ENCODE data around the gene AKR1B15.
A peak's percentile ranks its signal among the peaks of the same experiment; 100 is the strongest.

Gene AKR1B15

GRCh38 chr7:134593530-134594392 lies 44.9 kb downstream of the AKR1B15 start:
- ATAC-seq (replicated peaks), result no peak
- no peaks in the 10 kb centered on the region for H3K4me1 Mint-ChIP-seq (ENCODE audit: low read depth in 2 of 2)
- H3K4me3 Mint-ChIP-seq, result no peak overlapping the region

DNA sequence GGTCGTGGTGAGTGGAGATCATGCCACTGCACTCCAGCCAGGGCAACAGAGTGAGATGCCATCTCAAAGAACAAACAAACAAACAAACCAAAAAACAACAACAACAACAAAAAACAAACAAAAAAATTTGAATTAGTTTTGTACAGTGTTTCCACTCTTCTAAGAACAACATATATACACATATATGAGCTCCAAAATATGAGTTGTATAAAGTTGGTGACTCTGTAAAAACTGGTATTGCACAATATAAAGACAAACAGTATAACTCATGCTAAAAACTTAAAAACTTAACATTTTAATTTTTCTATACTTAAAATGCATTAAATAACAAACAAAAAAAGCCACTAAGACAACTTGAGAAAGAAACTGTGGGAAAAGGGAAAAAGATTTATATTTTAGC lies 46.0 kb downstream of the AKR1B15 start:
- no peak for ATAC-seq (replicated peaks)

More at GRCh38 chr7:134593530-134594392, 44.9 kb downstream of the AKR1B15 start:
- H3K27ac Mint-ChIP-seq, result no peak overlapping the region
- H3K36me3 Mint-ChIP-seq (ENCODE audit: insufficient read depth), result no peaks in the 10 kb centered on the region
- H3K27me3 Mint-ChIP-seq, result peaks cover 30 to 48% of the 10 kb centered on the region in 2 donors
- DNase-seq, result no peak
- H3K9me3 Mint-ChIP-seq, result no peaks in the 10 kb centered on the region

DNA sequence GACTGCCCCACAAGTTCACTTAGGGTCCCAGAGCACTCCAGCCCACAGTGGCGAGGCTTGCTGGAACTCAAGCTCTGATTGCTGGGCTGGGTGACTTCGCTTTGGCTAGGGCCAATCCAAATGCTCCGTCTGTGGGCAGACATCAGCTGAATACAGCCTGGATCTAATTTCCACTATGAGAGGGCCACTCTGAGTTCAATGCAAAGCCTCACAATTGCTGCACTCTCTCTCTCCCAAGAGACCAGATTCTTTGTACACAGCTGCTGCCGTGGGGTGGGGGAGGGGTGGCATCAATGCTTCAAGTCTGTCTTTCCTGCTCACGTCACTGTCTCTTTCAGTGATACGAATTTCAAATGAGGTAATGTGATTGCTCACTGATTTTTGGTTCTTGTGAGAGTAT lies 50.5 kb downstream of the AKR1B15 start:
- Mint-ChIP-seq H3K27me3 (peaks cover 45 to 61% of the 10 kb centered on the region in 2 donors), H3K36me3 (ENCODE audit: insufficient read depth) (no peaks in the 10 kb centered on the region), H3K4me1 (ENCODE audit: low read depth in 2 of 2) (no peaks in the 10 kb centered on the region), H3K27ac (no peak overlapping the region), H3K9me3 (peaks cover 0 to 3% of the 10 kb centered on the region in 2 donors), H3K4me3 (no peak overlapping the region)
- DNase-seq (no peak), ATAC-seq (replicated peaks) (no peak)

More for the DNA sequence above, 46.0 kb downstream of the AKR1B15 start:
- no peak overlapping the region for H3K4me3 Mint-ChIP-seq
- no peaks in the 10 kb centered on the region for H3K36me3 Mint-ChIP-seq (ENCODE audit: insufficient read depth)
- H3K4me1 Mint-ChIP-seq (ENCODE audit: low read depth in 2 of 2), result no peaks in the 10 kb centered on the region
- H3K27ac Mint-ChIP-seq, result no peak overlapping the region
- peaks cover 0 to 3% of the 10 kb centered on the region in 2 donors for H3K9me3 Mint-ChIP-seq
- DNase-seq, result no peak
- H3K27me3 Mint-ChIP-seq, result peaks cover 36 to 55% of the 10 kb centered on the region in 2 donors

GRCh38 chr7:134601459-134601858 lies 52.5 kb downstream of the AKR1B15 start:
- Mint-ChIP-seq H3K27me3 (peaks cover 63 to 75% of the 10 kb centered on the region in 2 donors), H3K27ac (no peak overlapping the region), H3K4me3 (no peak overlapping the region), H3K4me1 (ENCODE audit: low read depth in 2 of 2) (peaks cover 1 to 3% of the 10 kb centered on the region in 2 donors), H3K9me3 (peaks cover 0 to 3% of the 10 kb centered on the region in 2 donors), H3K36me3 (ENCODE audit: insufficient read depth) (no peaks in the 10 kb centered on the region)
- DNase-seq (no peak), ATAC-seq (replicated peaks) (no peak)

DNA sequence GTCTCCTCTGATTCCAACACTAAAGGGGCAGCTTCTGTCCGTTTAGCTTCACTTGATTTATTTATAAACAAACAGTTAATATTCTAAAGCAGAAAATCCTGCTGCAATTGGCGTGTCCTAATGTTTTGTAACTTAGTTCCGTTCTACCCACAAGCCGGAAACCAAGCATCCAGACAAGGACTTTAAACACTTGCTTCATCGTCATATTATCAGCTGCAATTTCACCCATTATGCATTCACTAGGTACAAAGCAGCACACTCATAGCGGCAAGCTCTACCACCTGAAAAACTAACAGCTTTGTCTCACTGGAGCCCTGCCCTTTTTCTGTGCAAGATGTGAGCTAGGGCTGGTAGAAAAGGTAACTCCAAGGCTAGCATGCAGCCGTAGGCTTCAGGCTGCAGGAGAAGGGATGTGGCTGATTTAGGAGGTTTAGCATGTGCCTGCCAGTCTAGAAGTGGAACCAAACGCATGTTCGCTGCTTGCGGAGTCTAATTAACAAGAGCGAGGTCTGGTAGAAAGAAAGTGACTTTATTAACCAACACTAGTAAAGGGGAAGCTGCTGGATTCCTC lies 54.1 kb downstream of the AKR1B15 start:
- Mint-ChIP-seq H3K27me3 (peaks cover 65 to 71% of the 10 kb centered on the region in 2 donors), H3K9me3 (peaks cover 0 to 3% of the 10 kb centered on the region in 2 donors), H3K4me3 (no peak overlapping the region), H3K36me3 (ENCODE audit: insufficient read depth) (no peaks in the 10 kb centered on the region), H3K27ac (no peak overlapping the region), H3K4me1 (ENCODE audit: low read depth in 2 of 2) (peaks cover 3 to 4% of the 10 kb centered on the region in 2 donors)
- ATAC-seq (replicated peaks), result no peak
- no peak for DNase-seq

GRCh38 chr7:134605978-134606923 lies 57.3 kb downstream of the AKR1B15 start:
- peaks cover 3 to 4% of the 10 kb centered on the region in 2 donors for H3K4me1 Mint-ChIP-seq (ENCODE audit: low read depth in 2 of 2)
- H3K36me3 Mint-ChIP-seq (ENCODE audit: insufficient read depth), result no peaks in the 10 kb centered on the region
- H3K27me3 Mint-ChIP-seq, result peaks cover 63 to 66% of the 10 kb centered on the region in 2 donors
- DNase-seq (peak; percentile 55 to 56 (median 55)), ATAC-seq (replicated peaks) (peak; percentile 93)
- no peaks in the 10 kb centered on the region for H3K9me3 Mint-ChIP-seq
- no peak overlapping the region for H3K4me3 Mint-ChIP-seq
- no peak overlapping the region for H3K27ac Mint-ChIP-seq

DNA sequence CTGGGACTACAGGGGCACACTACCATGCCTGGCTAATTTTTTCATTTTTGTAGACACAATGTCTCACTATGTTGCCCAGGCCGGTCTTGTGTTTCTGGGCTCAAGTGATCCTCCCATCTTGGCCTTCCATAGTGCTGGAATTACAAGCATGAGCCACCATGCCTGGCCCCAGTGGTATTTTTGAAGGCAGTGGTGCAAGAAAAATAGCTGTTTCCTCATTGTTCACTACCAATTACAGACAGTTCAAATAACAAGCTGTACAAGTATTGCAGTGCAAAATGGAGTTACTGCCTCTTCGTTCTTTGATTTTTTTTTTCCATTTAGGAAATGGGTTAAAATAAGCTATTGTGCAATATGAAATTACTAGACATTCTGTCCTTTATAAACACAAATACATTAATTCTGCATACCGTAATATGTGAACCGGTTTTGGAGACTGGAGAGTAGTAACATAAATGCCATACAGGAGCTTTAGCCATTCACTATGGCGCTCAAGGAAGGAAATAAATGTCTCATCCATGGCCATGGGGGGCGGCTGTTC lies 62.8 kb downstream of the AKR1B15 start:
- no peak for ATAC-seq (replicated peaks)
- H3K36me3 Mint-ChIP-seq (ENCODE audit: insufficient read depth), result no peaks in the 10 kb centered on the region
- H3K27ac Mint-ChIP-seq, result no peak overlapping the region
- no peaks in the 10 kb centered on the region for H3K4me1 Mint-ChIP-seq (ENCODE audit: low read depth in 2 of 2)
- peaks cover 48 to 54% of the 10 kb centered on the region in 2 donors for H3K27me3 Mint-ChIP-seq
- DNase-seq, result no peak
- no peak overlapping the region for H3K4me3 Mint-ChIP-seq
- H3K9me3 Mint-ChIP-seq, result no peaks in the 10 kb centered on the region

GRCh38 chr7:134612197-134612596 lies 63.3 kb downstream of the AKR1B15 start:
- peaks cover 49 to 50% of the 10 kb centered on the region in 2 donors for H3K27me3 Mint-ChIP-seq
- no peaks in the 10 kb centered on the region for H3K36me3 Mint-ChIP-seq (ENCODE audit: insufficient read depth)
- H3K27ac Mint-ChIP-seq, result no peak overlapping the region
- no peak for DNase-seq
- ATAC-seq (replicated peaks), result no peak
- H3K9me3 Mint-ChIP-seq, result no peaks in the 10 kb centered on the region
- no peaks in the 10 kb centered on the region for H3K4me1 Mint-ChIP-seq (ENCODE audit: low read depth in 2 of 2)
- H3K4me3 Mint-ChIP-seq, result no peak overlapping the region

- no peaks in the 10 kb centered on the region for H3K9me3 Mint-ChIP-seq
- no peak for DNase-seq
- ATAC-seq (replicated peaks), result no peak
Observed at GRCh38 chr7:134613623-134614347, 64.9 kb downstream of the AKR1B15 start.

GRCh38 chr7:134616611-134617010 lies 67.7 kb downstream of the AKR1B15 start:
- Mint-ChIP-seq H3K36me3 (ENCODE audit: insufficient read depth) (no peaks in the 10 kb centered on the region), H3K27me3 (peaks cover 32 to 37% of the 10 kb centered on the region in 2 donors), H3K27ac (no peak overlapping the region), H3K4me3 (no peak overlapping the region), H3K9me3 (no peaks in the 10 kb centered on the region), H3K4me1 (ENCODE audit: low read depth in 2 of 2) (no peaks in the 10 kb centered on the region)
- no peak for ATAC-seq (replicated peaks)
- DNase-seq, result no peak

More at GRCh38 chr7:134613623-134614347, 64.9 kb downstream of the AKR1B15 start:
- Mint-ChIP-seq H3K4me3 (no peak overlapping the region), H3K36me3 (ENCODE audit: insufficient read depth) (no peaks in the 10 kb centered on the region), H3K27me3 (peaks cover 45 to 46% of the 10 kb centered on the region in 2 donors), H3K27ac (no peak overlapping the region), H3K4me1 (ENCODE audit: low read depth in 2 of 2) (no peaks in the 10 kb centered on the region)

DNA sequence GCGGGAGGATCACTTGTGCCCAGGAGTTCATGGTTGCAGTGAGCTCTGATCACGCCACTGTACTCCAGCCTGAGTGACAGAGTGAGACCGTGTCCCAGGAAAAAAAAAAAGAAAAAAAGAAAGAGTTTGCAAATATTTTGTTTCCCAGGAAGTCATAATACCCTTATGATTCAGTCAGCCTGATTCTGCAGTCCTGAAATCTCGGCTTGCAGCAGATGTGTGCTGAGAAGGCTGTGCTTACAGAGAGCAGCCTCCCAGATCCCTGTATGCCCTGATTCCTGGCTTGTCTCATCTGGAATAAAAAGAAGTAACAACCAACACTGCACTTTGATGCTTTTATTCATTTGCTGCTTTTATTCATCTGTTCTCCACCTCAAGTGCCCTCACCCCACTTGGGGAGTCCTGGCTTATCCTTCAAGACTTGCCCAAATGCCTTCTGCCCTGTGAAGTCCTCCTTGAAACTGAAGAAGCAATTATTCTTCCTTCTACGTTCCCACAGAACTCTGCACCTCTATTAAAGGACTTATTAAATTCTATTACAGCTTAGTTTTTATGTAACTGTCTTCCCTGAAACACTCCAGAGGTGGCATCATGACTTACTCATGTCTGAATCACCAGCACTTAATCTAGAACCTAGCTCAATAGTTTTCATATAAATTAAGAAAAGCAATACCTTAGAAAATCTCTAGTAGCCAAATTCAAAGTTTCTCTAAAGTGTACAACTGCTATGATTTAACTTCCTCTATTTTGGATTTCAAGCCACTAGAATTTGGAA lies 70.0 kb downstream of the AKR1B15 start:
- no peak for ATAC-seq (replicated peaks)

More for the DNA sequence above, 70.0 kb downstream of the AKR1B15 start:
- H3K27me3 Mint-ChIP-seq, result peaks cover 43 to 54% of the 10 kb centered on the region in 2 donors
- H3K4me3 Mint-ChIP-seq, result no peak overlapping the region
- no peaks in the 10 kb centered on the region for H3K9me3 Mint-ChIP-seq
- no peak overlapping the region for H3K27ac Mint-ChIP-seq
- DNase-seq, result no peak
- H3K36me3 Mint-ChIP-seq (ENCODE audit: insufficient read depth), result no peaks in the 10 kb centered on the region
- no peaks in the 10 kb centered on the region for H3K4me1 Mint-ChIP-seq (ENCODE audit: low read depth in 2 of 2)
